Measurements from ENCODE around the gene CASQ2.

GRCh38 chr1:115726161-115726560, 42.4 kb downstream of the CASQ2 start:
- TF ChIP-seq, protein P1, sequence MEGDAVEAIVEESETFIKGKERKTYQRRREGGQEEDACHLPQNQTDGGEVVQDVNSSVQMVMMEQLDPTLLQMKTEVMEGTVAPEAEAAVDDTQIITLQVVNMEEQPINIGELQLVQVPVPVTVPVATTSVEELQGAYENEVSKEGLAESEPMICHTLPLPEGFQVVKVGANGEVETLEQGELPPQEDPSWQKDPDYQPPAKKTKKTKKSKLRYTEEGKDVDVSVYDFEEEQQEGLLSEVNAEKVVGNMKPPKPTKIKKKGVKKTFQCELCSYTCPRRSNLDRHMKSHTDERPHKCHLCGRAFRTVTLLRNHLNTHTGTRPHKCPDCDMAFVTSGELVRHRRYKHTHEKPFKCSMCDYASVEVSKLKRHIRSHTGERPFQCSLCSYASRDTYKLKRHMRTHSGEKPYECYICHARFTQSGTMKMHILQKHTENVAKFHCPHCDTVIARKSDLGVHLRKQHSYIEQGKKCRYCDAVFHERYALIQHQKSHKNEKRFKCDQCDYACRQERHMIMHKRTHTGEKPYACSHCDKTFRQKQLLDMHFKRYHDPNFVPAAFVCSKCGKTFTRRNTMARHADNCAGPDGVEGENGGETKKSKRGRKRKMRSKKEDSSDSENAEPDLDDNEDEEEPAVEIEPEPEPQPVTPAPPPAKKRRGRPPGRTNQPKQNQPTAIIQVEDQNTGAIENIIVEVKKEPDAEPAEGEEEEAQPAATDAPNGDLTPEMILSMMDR (IDR thresholded peaks at IDR 0.05) = no peak
- no peak for TF ChIP-seq POLR2A (IDR thresholded peaks at IDR 0.05)
